Islet precursor cell (in vitro differentiated cells): ENCODE measurements around the gene ZCCHC18.
A peak's percentile ranks its signal among the peaks of the same experiment; 100 is the strongest.

Source experiments
- DNase-seq: peaks from one replicate; pipeline ENCODE4 v3.0.0-alpha.2; 2018

ZCCHC18 gene

GRCh38 chrX:104134583-104135261 lies 22.4 kb downstream of the ZCCHC18 start:
- no peak for DNase-seq

DNA sequence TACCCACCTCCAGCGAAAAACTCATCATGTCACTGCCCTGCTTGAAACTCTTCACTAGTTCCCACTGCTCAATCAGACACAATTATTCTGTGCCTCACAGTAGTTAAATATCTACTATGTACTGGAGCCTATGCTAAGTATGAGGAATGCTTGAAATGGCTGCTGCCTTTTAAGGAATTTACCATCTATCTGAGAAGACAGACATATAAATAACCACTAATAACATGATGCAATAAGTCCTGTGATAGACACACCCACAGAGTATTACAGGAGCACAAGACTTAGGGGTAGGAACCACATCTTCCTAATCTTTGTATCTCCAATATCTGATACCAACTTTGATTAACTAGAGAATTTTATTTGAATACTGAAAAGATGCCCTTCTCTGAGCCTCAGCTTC lies 23.4 kb downstream of the ZCCHC18 start:
- DNase-seq = no peak

- peak; percentile 83 for DNase-seq
These were observed 24.1 kb downstream of the ZCCHC18 start for GRCh38 chrX:104136241-104137019.

GRCh38 chrX:104137496-104137895 lies 25.2 kb downstream of the ZCCHC18 start:
- DNase-seq = no peak

GRCh38 chrX:104141087-104141760 lies 28.9 kb downstream of the ZCCHC18 start:
- DNase-seq = no peak

DNA sequence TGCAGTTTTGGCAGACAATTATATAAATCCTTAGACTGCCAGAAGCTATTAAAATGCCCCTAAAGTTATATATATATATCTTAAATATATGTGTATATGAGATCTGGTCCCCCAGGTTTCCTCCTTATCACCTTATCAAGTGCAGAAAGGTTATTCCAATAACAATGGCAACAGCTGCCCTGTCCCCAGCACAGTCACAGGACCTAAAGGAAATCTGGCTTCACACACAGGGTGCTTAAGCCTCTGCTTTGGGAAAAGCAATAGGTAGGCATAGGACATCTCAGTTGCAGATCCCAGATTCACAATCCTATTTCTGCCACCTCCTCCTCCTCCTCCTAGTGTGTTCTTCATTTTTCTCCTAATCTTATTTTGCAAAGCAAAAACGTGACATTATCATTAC lies 38.7 kb downstream of the ZCCHC18 start:
- no peak for DNase-seq

GRCh38 chrX:104156630-104157529 lies 44.6 kb downstream of the ZCCHC18 start, which contains the start of gene SLC25A53:
TSS of gene SLC25A53 (minus strand) at chrX:104157009. CDS start at chrX:104105257, 51,752 bp downstream.
- peak; percentile 90 for DNase-seq
